SKM-1 (cell line): ENCODE results near the gene CCDC88A.
"Not testable (repeated sequence)": the region's sequence is repeated elsewhere in the genome, so short reads cannot be mapped to it uniquely, and the experiment has no call there.

ENCODE experiments used
- DNase-seq: peaks from one replicate; lab custom pipeline; 2025; ENCODE audit not compliant: unreplicated experiment; lab: John Stamatoyannopoulos, UW

Gene CCDC88A

GRCh38 chr2:55391615-55392242 is 27.9 kb downstream of the CCDC88A start:
- no peak for DNase-seq

- no peak for DNase-seq
Measured at GRCh38 chr2:55391155-55391554, 28.5 kb downstream of the CCDC88A start.

GRCh38 chr2:55385516-55385915 is 34.1 kb downstream of the CCDC88A start:
- DNase-seq = not testable (repeated sequence)

- DNase-seq = no peak
Measured at GRCh38 chr2:55384786-55385185, 34.9 kb downstream of the CCDC88A start.

GRCh38 chr2:55371376-55371775 is 48.3 kb downstream of the CCDC88A start:
- DNase-seq = no peak

- DNase-seq = no peak
Measured at GRCh38 chr2:55370208-55370607, 49.4 kb downstream of the CCDC88A start.

GRCh38 chr2:55365303-55365702 is 54.4 kb downstream of the CCDC88A start:
- peak; percentile 31 for DNase-seq

- no peak for DNase-seq
Measured at GRCh38 chr2:55364189-55365055, 55.2 kb downstream of the CCDC88A start.

- DNase-seq = no peak
Measured at GRCh38 chr2:55363636-55364035, 56.0 kb downstream of the CCDC88A start.

GRCh38 chr2:55361465-55362189 is 58.0 kb downstream of the CCDC88A start:
- DNase-seq = no peak

- no peak for DNase-seq
Measured at GRCh38 chr2:55358451-55358850, 61.2 kb downstream of the CCDC88A start.

- DNase-seq = no peak
Measured at GRCh38 chr2:55357927-55358326, 61.7 kb downstream of the CCDC88A start.

GRCh38 chr2:55357164-55357563 is 62.5 kb downstream of the CCDC88A start:
- no peak for DNase-seq

- DNase-seq = not testable (repeated sequence)
Measured at GRCh38 chr2:55356136-55356535, 63.5 kb downstream of the CCDC88A start.

GRCh38 chr2:55355451-55355850 is 64.2 kb downstream of the CCDC88A start:
- DNase-seq = no peak

- DNase-seq = no peak
Measured at GRCh38 chr2:55351672-55352071, 68.0 kb downstream of the CCDC88A start.

- DNase-seq = no peak
Measured at GRCh38 chr2:55345064-55345463, 74.6 kb downstream of the CCDC88A start.

- DNase-seq = no peak
Measured at GRCh38 chr2:55338268-55338667, 81.4 kb downstream of the CCDC88A start.

GRCh38 chr2:55334728-55335127 is 84.9 kb downstream of the CCDC88A start:
- DNase-seq = no peak

GRCh38 chr2:55330541-55331297 is 88.9 kb downstream of the CCDC88A start:
- DNase-seq = no peak
